HEK293T (cell line): Measurements from ENCODE around the gene KCNH1.

Source experiments
- ARNT ChIP-seq: fragments of 450-650 bp; IDR thresholded peaks from 2 replicates; pipeline ENCODE4 v1.6.1; 2017; ENCODE audit warnings: mild to moderate bottlenecking
- BHLHE40 ChIP-seq: fragments of 450-650 bp; IDR thresholded peaks from 2 replicates; pipeline ENCODE4 v1.6.1; 2016; ENCODE audit warnings: mild to moderate bottlenecking, moderate library complexity, borderline replicate concordance
- ELF4 ChIP-seq: fragments of 450-650 bp; IDR thresholded peaks from 2 replicates; pipeline ENCODE4 v1.6.1; 2017; ENCODE audit warnings: antibody characterized with exemption
- FOXA1 ChIP-seq: fragments of 450-650 bp; IDR thresholded peaks from 2 replicates; pipeline ENCODE4 v1.6.1; 2016; ENCODE audit warnings: mild to moderate bottlenecking
- FOXK2 ChIP-seq: fragments of 450-650 bp; IDR thresholded peaks from 2 replicates; pipeline ENCODE4 v1.6.1; 2016; ENCODE audit warnings: mild to moderate bottlenecking
- FOXM1 ChIP-seq: fragments of 450-650 bp; IDR thresholded peaks from 2 replicates; pipeline ENCODE4 v1.6.1; 2017; ENCODE audit warnings: mild to moderate bottlenecking, borderline replicate concordance
- L3MBTL2 ChIP-seq: fragments of 450-650 bp; conservative IDR thresholded peaks from 2 replicates; pipeline ENCODE4 v1.6.1; 2016; ENCODE audit warnings: mild to moderate bottlenecking
- NFRKB ChIP-seq: fragments of 450-650 bp; IDR thresholded peaks from 2 replicates; pipeline ENCODE4 v1.6.1; 2016; ENCODE audit warnings: mild to moderate bottlenecking, moderate library complexity
- SP1 ChIP-seq: fragments of 450-650 bp; IDR thresholded peaks from 2 replicates; pipeline ENCODE4 v1.6.1; 2017
- SUZ12 ChIP-seq: fragments of 450-650 bp; IDR thresholded peaks from 2 replicates; pipeline ENCODE4 v1.6.1; 2016; ENCODE audit warnings: mild to moderate bottlenecking
- ZNF384 ChIP-seq: fragments of 450-650 bp; IDR thresholded peaks from 2 replicates; pipeline ENCODE4 v1.6.1; 2016
- TF ChIP-seq, protein P1 (sequence below): fragments of 450-650 bp; IDR thresholded peaks from 2 replicates; pipeline ENCODE4 v1.6.1; 2016

DNA sequence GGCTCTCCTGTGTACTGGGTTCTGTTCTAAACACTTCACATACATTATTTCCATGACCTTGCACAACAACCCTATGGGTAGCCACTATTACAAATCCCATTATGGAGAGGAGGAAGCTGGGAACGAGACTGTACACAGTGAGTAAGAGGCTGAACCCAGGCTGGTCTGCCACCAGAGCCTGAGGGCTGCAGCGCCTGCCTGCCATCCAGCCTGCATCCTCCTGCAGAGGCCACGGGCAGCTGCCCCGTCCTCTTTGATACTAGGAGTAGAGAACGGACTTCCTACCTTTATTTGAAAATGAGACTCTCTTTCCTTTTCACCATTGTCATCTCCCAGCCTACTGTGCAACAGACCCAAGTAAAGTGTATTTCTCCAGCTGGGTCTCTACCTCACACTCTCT is 435.3 kb downstream of the KCNH1 start:
- TF ChIP-seq SP1 = no peak
- TF ChIP-seq NFRKB = no peak
- TF ChIP-seq L3MBTL2 = no peak
- TF ChIP-seq BHLHE40 = no peak
- no peak for TF ChIP-seq ZNF384
- TF ChIP-seq, protein P1, sequence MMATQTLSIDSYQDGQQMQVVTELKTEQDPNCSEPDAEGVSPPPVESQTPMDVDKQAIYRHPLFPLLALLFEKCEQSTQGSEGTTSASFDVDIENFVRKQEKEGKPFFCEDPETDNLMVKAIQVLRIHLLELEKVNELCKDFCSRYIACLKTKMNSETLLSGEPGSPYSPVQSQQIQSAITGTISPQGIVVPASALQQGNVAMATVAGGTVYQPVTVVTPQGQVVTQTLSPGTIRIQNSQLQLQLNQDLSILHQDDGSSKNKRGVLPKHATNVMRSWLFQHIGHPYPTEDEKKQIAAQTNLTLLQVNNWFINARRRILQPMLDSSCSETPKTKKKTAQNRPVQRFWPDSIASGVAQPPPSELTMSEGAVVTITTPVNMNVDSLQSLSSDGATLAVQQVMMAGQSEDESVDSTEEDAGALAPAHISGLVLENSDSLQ = no peak
- TF ChIP-seq FOXM1 = no peak
- TF ChIP-seq ELF4 = no peak
- TF ChIP-seq FOXK2 = no peak
- no peak for TF ChIP-seq SUZ12
- TF ChIP-seq ARNT = no peak
- TF ChIP-seq FOXA1 = no peak
